Breast epithelium (tissue), 4 donors: ENCODE measurements around the gene VWC2. TPM values are rescaled to one million over a fixed set of nuclear protein-coding genes. Genes with fewer than 3 reads are reported as not detected.

ENCODE experiments used
- DNase-seq, 2 donors: peaks; one replicate each; pipeline ENCODE4 v3.0.0-alpha.2; 2019; ENCODE audit warnings: low spot score in 2 of 2
- H3K27ac ChIP-seq, 2 donors: fragments of 200-600 bp; sonication (generic) in 1 of 2; one replicate each; pipeline ENCODE4 v1.5.1; 2016 to 2019; ENCODE audit warnings: mild to moderate bottlenecking in 1 of 2
- H3K27me3 ChIP-seq, 2 donors: fragments of 200-600 bp; sonication (generic) in 1 of 2; one replicate each; pipeline versions ENCODE4 v1.5.1 to v1.6.0; 2017 to 2019; ENCODE audit warnings: control low read depth in 1 of 2, mild to moderate bottlenecking in 1 of 2
- H3K36me3 ChIP-seq: fragments of 200-600 bp; one replicate; pipeline ENCODE4 v1.5.1; 2019
- H3K4me1 ChIP-seq, 2 donors: fragments of 200-600 bp; sonication (generic); one replicate each; pipeline ENCODE4 v1.5.1; 2016 to 2019; ENCODE audit warnings: control low read depth in 1 of 2
- H3K4me3 ChIP-seq, 3 donors: fragments of 200-600 bp; sonication (generic); 1 replicate in 2 of 3; 2 replicates in 1 of 3; pipeline ENCODE4 v1.5.1; 2016 to 2019; ENCODE audit warnings: mild to moderate bottlenecking in 3 of 3, moderate library complexity in 2 of 3
- H3K9me3 ChIP-seq, 2 donors: fragments of 200-600 bp; sonication (generic) in 1 of 2; one replicate each; pipeline ENCODE4 v1.5.1; 2016 to 2019; ENCODE audit warnings: control low read depth in 1 of 2
- CTCF ChIP-seq, 3 donors: fragments of 450-650 bp; IDR thresholded peaks; one replicate each; pipeline ENCODE4 v1.5.1; 2016 to 2017; ENCODE audit warnings: antibody characterized with exemption in 3 of 3, mild to moderate bottlenecking in 3 of 3, moderate library complexity in 3 of 3
- POLR2A ChIP-seq: fragments of 450-650 bp; IDR thresholded peaks from one replicate; pipeline ENCODE4 v1.6.1; 2016; ENCODE audit warnings: antibody characterized with exemption, mild to moderate bottlenecking, moderate library complexity
- POLR2AphosphoS5 ChIP-seq, 3 donors: sonication (generic); formaldehyde crosslinking; IDR thresholded peaks; one replicate each; pipeline ENCODE4 v1.6.1; 2017; ENCODE audit warnings: antibody characterized with exemption in 3 of 3
- intact Hi-C: fragments of 100-400 bp; cut with DNase I; formaldehyde crosslinking; loops from one replicate; pipeline ENCODE4 v1.15.1; 2023; ENCODE audit warnings: low total_unique reads
- total RNA-seq, 3 donors: library from RNA; depleted of rRNA; stranded (reverse); fragments of >200 nt; gene quantifications; one replicate each; pipeline ENCODE4 v1.1.0, GENCODE V29; 2016

The VWC2 gene
- total RNA-seq, 3 donors from 2014 or later, result under 0.01 to 0.16 TPM; not detected in 1

GRCh38 chr7:49894543-49894942, 121.1 kb downstream of the VWC2 start:
- TF ChIP-seq CTCF (IDR thresholded peaks at IDR 0.05) (no peak), POLR2AphosphoS5 (IDR thresholded peaks at IDR 0.05) (no peak), POLR2A (no peak)
- intact Hi-C loops, result no loop called here
- Histone ChIP-seq H3K4me3 (no peak overlapping the region), H3K27ac (no peak overlapping the region), H3K9me3 (no peaks in the 10 kb centered on the region), H3K4me1 (no peaks in the 10 kb centered on the region), H3K36me3 (no peaks in the 10 kb centered on the region), H3K27me3 (no peaks in the 10 kb centered on the region)
- no peak for DNase-seq

DNA sequence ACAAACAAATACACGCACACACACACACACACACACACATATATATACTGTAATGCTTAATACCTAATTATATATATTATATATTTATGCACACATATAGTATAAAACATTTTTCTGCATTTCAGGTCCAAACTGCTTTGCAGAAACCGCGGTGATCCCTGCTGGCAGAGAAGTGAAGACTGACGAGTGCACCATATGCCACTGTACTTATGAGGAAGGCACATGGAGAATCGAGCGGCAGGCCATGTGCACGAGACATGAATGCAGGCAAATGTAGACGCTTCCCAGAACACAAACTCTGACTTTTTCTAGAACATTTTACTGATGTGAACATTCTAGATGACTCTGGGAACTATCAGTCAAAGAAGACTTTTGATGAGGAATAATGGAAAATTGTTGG, 138.5 kb downstream of the VWC2 start:
- H3K4me1 ChIP-seq, result no peaks in the 10 kb centered on the region
- H3K36me3 ChIP-seq, result no peaks in the 10 kb centered on the region
- H3K9me3 ChIP-seq, result no peaks in the 10 kb centered on the region
- TF ChIP-seq POLR2AphosphoS5 (IDR thresholded peaks at IDR 0.05) (no peak), POLR2A (no peak), CTCF (IDR thresholded peaks at IDR 0.05) (no peak)
- H3K27me3 ChIP-seq, result no peaks in the 10 kb centered on the region
- DNase-seq, result no peak
- intact Hi-C loops, result no loop called here
- H3K27ac ChIP-seq, result no peak overlapping the region
- H3K4me3 ChIP-seq, result no peak overlapping the region

DNA sequence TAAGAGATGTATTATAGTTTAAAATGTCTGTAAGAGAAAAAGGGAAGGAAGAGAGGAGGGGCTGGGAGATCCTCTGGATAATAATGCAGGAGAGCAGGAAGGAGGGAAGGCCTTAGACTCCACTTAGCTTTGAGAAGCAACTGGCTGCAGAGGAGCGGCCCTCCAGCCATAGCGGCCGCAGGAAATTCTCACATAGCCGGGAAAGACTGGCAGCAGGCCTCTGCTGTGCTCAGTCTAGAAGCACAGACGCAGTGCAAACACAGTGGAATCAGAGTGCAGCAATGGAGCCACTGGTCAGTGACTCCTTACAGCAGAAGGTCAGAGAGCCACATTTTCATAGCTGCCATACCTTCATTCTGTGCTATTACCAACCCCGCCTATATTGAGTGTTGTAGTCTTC, 153.3 kb downstream of the VWC2 start:
- Histone ChIP-seq H3K27me3 (no peaks in the 10 kb centered on the region), H3K36me3 (no peaks in the 10 kb centered on the region), H3K9me3 (peaks cover 5 to 11% of the 10 kb centered on the region in 2 donors), H3K27ac (no peak overlapping the region), H3K4me3 (no peak overlapping the region), H3K4me1 (no peaks in the 10 kb centered on the region)
- TF ChIP-seq POLR2AphosphoS5 (IDR thresholded peaks at IDR 0.05) (no peak), POLR2A (no peak)
- intact Hi-C loops, result no loop called here
- no peak for DNase-seq

DNA sequence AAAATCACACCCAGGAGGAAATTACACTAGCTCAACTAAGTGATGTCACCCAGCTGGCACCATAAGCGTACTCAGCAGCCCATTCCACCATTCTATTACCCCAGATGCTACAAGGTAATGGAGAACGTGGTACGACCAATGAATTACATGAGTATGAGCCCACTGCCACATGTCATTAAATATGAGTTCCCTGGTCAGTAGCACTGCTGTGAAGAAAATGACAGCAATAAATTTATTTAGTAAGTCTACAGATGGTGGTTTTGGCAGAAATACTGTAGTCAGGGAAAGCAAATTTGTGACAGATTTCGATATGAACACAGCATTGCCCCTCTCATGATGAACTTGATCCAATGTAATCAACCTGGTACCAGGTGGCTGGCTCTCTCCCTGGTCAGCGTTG, 154.2 kb downstream of the VWC2 start:
- intact Hi-C loops, result no loop called here
- H3K4me3 ChIP-seq, result no peak overlapping the region
- no peak overlapping the region for H3K27ac ChIP-seq
- no peaks in the 10 kb centered on the region for H3K27me3 ChIP-seq
- H3K36me3 ChIP-seq, result no peaks in the 10 kb centered on the region
- DNase-seq, result no peak
- TF ChIP-seq POLR2A (no peak), CTCF (IDR thresholded peaks at IDR 0.05) (no peak), POLR2AphosphoS5 (IDR thresholded peaks at IDR 0.05) (no peak)
- H3K9me3 ChIP-seq, result peaks cover 14 to 21% of the 10 kb centered on the region in 2 donors
- no peaks in the 10 kb centered on the region for H3K4me1 ChIP-seq

- intact Hi-C loops, result no loop called here
- TF ChIP-seq POLR2AphosphoS5 (IDR thresholded peaks at IDR 0.05), result no peak
- TF ChIP-seq POLR2A, result no peak
- no peak for TF ChIP-seq CTCF (IDR thresholded peaks at IDR 0.05)
- peaks cover 16 to 23% of the 10 kb centered on the region in 2 donors for H3K9me3 ChIP-seq
- H3K27ac ChIP-seq, result no peak overlapping the region
- DNase-seq, result no peak
- no peaks in the 10 kb centered on the region for H3K36me3 ChIP-seq
- H3K27me3 ChIP-seq, result no peaks in the 10 kb centered on the region
- H3K4me3 ChIP-seq, result no peak overlapping the region
- H3K4me1 ChIP-seq, result no peaks in the 10 kb centered on the region
These were observed 155.3 kb downstream of the VWC2 start for GRCh38 chr7:49928787-49929186.

GRCh38 chr7:49931627-49932026, 158.2 kb downstream of the VWC2 start:
- no peaks in the 10 kb centered on the region for H3K27me3 ChIP-seq
- H3K4me3 ChIP-seq, result no peak overlapping the region
- H3K9me3 ChIP-seq, result peaks cover 16 to 23% of the 10 kb centered on the region in 2 donors
- intact Hi-C loops, result no loop called here
- H3K4me1 ChIP-seq, result no peaks in the 10 kb centered on the region
- DNase-seq, result no peak
- no peak for TF ChIP-seq POLR2AphosphoS5 (IDR thresholded peaks at IDR 0.05)
- no peak for TF ChIP-seq POLR2A
- TF ChIP-seq CTCF (IDR thresholded peaks at IDR 0.05), result no peak
- H3K36me3 ChIP-seq, result no peaks in the 10 kb centered on the region
- H3K27ac ChIP-seq, result no peak overlapping the region
